GM19452 (cell line): ENCODE results near the gene RNASEL.
"Not testable (repeated sequence)": the region's sequence is repeated elsewhere in the genome, so short reads cannot be mapped to it uniquely, and the experiment has no call there.

ENCODE experiments used
- ATAC-seq: cut with Tn5 transposase; IDR thresholded peaks from one replicate; pipeline ENCODE4 v1.9.1; 2021; ENCODE audit not compliant: unreplicated experiment

The RNASEL gene, protein sequence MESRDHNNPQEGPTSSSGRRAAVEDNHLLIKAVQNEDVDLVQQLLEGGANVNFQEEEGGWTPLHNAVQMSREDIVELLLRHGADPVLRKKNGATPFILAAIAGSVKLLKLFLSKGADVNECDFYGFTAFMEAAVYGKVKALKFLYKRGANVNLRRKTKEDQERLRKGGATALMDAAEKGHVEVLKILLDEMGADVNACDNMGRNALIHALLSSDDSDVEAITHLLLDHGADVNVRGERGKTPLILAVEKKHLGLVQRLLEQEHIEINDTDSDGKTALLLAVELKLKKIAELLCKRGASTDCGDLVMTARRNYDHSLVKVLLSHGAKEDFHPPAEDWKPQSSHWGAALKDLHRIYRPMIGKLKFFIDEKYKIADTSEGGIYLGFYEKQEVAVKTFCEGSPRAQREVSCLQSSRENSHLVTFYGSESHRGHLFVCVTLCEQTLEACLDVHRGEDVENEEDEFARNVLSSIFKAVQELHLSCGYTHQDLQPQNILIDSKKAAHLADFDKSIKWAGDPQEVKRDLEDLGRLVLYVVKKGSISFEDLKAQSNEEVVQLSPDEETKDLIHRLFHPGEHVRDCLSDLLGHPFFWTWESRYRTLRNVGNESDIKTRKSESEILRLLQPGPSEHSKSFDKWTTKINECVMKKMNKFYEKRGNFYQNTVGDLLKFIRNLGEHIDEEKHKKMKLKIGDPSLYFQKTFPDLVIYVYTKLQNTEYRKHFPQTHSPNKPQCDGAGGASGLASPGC

DNA sequence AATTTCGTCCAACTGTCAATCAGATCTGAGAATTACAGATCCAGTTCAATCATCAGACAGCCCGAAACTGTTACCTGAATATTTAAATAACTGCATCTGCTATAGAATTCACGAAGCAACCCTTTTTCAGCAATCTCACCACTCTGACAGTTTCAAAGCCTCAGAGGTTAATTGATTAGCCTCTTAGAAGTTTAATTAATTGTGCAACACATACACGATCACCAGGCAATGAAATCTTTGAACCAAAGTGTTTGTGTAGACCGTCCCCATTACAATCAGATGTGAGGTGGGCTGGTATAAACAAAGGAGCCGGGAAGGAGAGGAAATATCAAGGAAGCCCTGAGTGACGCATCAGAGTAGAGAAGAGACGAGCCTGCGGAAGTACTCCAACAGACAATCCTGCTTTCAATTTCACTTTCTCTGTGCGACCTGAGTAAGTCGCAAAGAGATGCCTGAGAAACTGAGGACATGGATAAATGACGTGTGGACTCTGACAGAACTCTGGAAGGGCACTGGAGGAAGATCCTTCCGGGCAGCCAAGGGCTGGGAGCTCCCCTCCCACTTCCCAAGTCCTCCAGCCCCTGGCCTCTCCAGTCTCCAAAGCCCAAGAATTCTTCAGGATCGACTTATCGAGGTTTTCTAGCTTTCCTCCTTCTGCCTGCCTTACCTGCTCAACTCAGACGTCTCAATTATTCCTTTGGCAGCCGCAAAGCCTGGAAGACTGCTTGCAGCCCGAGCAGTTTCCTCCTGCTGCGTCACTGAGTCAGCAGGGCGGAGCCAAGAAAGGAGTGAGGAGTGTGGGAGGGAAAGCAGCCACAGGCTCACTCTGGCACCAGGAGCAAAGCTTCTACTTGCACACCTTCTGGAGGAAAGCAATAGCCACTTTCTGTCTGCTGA lies at the start of gene RNASEL:
Gene RNASEL, minus strand, starts transcription at position 757 of the 897 bp plus-strand sequence. CDS start 2,450 bp downstream, outside the sequence.
- ATAC-seq = peak; percentile 90

DNA sequence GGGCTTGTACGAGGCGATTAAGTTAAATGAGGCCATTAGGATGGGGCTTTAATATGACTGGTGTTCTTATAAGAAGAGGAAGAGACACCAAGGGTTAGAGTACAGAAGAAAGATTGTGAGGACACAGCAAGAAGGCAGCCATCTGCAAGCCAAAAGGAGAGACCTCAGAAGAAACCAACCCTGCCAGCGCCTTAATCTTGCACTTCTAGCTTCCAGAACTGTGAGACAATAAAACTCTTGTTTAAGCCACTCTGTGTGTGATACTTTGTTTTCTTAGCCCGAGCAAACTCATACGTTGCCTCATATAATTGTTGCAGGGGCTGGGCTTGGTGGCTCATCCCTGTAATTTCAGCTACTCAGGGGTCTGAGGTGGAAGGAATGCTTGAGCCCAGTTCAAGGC lies 48.7 kb upstream of the RNASEL start:
- no peak for ATAC-seq

DNA sequence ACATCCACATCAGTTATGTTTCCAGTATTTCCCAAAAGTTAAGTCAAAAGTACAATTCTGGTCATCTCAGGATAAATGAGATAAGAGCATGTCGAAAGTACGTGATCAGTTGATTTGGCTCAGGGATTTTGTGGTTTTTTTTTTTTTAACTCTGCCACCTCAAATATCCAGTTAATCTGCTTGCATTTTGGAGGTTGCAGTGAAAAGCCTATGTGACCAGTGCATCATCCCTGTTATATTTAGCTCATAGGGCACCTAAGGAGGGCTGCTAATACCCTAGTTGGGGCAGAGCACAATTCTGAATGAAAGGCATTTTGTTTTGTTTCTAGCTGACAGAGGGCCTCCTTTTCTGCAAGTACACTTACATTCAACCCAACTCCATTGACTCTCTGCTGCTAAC lies 46.8 kb upstream of the RNASEL start:
- no peak for ATAC-seq

DNA sequence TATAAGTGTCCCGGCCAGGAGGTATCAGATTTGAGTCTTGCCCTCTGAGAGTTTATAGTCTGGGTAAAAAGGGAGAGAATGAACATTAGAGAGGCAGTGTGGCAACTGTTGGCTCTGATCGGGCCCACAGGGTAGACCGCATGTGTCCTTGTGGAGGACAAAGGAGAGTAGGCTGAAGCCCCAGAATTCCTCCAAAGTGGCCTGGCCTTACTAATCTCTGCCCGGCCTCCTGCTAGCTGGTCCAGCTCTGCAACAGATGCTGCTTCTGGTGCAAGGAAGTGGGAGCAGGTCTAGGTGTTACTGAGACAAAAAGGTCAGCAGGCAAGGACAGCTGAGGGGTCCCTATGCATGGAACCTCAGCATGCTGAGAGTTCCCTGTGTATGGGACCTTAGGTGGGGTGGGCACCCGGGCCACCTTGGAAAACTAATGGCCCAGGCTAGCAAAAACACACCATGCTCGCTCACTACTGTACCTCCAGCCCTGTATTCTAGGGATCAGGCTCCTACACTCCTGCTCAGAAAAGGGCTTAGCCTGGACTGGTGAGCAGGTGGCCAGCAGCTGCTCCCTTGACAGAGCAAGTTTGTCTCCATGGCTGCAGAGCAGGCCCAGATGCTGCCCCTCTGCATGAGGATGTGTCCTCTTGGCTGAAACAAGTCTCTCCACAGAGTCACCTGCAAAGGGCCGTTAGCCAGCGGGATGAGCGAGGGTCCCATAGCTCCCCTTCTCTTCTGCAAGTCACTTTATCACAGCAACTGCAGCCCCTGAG lies 45.4 kb upstream of the RNASEL start:
- ATAC-seq = no peak

DNA sequence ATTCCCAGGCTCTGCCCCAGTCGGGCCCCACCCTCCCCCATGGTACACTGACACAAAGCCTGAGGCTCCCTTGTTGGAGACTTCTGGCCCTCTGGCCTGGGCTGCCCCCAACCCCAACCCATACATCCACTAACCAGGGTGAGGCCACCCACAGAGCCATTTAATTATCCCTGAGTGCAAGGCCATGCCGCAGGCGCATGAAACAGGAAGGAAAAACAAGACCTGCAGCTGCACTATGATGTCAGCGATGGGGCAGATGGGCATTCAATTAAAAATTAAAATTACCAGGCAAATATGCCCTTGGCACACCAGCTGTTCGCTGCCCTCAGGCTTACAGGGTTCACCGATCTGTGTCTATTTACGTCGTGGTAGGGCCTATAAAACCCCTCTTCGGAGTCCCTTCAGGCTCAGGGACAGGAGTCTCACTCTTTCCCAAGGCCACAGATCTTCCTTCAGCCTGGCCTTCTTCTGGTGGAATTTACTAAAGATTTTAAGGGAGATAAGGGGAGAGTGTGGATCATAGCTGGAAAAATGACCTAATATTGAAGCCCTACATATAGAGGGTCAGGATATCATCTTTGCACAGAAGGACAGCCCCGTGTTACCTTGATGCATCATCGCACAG lies 44.7 kb upstream of the RNASEL start:
- no peak for ATAC-seq

DNA sequence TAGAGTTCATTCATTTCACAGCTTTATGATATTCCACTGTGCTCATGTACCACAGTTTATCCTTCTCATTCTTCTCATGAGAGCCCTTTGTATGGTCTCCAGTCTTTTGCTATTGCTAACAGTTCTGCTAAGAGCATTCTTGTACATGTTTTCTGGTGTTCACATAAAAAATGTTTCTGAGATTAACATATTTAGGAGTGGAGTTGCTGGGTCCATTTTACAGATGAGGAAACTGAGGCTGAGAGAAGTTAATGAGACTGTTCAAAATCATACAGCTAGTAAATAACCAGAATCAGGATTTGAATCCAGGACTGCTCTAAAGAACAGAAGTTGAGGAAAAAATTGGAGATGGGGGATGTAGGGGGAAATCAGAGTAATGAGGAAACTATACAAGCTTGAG lies 44.0 kb upstream of the RNASEL start:
- no peak for ATAC-seq

DNA sequence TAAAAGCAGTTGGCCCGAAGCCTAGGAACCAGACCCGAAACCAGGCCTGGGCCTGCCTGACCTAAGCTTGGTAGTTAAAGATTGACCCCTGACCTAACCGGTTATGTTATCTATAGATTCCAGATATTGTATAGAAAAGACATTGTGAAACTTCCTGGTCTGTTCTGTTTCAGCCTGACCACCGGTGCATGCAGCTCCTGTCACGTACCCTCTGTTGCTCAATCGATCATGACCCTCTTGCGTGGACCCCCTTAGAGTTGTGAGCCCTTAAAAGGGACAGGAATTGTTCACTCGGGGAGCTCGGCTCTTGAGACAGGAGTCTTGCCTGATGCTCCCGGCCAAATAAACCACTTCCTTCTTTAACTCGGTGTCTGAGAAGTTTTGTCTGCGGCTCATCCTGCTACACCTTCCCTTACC lies 43.4 kb upstream of the RNASEL start:
- not testable (repeated sequence) for ATAC-seq

DNA sequence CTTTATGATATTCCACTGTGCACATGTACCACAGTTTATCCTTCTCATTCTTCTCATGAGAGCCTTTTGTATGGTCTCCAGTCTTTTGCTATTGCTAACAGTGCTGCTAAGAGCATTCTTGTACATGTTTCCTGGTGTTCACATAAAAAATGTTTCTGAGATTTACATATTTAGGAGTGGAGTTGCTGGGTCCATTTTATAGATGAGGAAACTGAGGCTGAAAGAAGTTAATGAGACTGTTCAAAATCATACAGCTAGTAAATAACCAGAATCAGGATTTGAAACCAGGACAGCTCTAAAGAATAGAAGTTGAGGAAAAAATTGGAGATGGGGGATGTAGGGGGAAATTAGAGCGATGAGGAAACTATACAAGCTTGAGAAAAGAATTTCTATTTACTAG lies 42.9 kb upstream of the RNASEL start:
- ATAC-seq = no peak

DNA sequence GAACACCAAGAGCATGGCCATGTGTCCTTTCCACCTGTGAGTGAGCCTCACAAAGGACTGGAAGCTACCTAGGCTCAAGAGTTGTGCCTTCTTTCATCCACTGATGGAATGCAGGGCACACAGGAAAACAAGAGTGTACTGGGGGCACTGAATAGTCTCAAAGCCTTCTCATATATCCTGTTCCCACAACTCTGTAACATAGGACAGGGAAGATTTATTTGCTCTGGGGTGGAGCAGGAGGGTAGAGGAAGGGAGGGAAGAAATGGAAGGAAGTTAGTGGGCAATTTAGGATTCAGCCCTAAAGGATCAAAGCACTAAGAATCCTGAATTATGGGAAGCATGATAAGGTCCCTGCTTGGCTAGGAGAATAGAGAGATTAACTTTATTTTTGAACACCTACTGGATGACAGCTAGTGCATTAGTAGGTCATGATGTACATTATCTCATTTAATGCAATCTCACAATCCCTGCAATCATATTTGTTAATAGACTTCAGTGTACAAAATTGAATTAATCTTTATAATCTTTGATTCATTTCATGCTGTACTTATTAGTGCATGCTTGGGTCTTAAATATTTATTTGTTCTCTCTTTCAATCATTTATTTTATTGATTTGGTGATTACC lies 42.1 kb upstream of the RNASEL start:
- ATAC-seq = no peak

DNA sequence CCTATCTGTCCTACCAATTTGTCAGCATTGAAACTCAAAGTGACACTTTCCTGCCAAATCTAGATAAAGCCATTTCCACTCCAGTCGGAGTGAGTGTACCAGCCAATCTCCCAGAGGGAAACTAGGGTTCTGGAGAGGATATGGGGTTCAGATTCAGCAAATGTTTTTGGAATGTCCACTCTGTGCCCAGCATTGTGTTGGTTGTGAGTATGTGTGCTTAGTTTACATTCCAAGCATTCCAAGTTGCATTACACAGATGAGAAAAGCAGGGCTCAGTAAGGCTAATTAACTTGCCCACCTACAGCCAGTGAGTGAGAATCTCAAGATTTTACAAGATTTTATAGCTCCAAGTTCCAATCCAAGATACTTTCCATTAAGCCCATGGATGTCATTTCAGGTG lies 41.5 kb upstream of the RNASEL start:
- ATAC-seq = no peak

DNA sequence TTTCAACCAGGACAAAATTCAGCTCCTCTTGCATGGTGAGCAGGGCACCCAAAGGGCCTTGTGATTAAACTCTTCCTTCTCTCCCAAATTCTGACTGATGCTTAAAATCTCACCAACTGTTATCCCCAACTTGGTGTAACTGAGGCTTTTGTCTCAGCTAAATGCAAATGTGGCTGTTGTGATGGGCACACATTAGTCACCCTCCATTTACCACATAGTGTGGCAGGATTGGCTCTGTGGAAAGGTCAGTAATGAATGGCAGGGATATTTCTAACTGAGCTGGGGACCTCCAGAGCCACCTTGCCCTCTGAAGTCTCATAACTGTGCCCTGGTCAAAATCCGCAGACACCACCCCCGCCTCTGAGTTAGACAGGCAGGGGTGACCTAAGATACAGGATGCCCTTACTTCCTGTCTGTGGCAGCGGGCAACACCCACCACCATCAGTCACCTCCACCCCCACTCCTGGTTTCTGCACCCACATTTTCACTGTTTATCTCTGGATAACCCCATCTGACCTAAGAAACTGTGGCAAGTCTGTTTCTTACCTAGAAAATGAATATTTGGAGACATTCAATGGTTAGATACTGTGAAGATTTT lies 40.5 kb upstream of the RNASEL start:
- peak; percentile 44 for ATAC-seq

DNA sequence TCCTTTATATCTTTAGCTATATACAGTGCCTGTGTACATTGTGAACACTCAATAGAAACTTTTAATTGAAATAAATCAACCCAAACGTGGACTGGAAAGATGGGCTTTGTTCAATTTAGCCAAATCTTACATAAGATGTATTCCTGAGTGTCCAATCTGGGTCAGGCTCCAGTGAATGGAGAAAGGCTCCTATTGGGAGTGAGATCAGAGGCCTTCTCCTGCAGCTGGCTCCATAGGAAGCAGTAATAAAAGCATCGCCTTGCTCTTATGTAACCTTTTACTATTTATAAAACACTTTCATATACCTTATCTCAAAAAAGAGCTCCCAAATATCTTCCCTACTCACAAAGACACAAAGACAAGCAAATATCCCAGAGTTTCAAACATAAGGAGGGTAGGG lies 40.0 kb upstream of the RNASEL start:
- ATAC-seq = no peak

DNA sequence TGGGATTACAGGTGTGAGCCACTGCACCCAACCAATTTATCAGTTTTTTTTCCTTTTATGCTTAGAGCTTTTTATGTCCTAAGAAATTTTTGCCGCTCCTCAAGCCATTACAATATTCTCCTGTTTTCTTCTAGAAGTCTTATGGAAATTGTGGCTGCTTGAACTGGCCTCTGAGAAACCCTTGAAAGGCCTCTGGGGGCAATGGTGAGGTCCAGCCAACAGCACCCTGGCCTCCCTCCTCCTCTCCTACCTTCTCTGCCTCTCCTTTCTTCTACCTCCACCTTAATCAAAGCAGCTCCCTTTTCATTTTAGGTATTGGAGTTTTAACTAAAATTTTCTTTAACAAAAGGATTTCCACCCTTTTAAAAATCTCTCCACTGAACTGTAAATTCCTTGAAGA lies 39.6 kb upstream of the RNASEL start:
- no peak for ATAC-seq

DNA sequence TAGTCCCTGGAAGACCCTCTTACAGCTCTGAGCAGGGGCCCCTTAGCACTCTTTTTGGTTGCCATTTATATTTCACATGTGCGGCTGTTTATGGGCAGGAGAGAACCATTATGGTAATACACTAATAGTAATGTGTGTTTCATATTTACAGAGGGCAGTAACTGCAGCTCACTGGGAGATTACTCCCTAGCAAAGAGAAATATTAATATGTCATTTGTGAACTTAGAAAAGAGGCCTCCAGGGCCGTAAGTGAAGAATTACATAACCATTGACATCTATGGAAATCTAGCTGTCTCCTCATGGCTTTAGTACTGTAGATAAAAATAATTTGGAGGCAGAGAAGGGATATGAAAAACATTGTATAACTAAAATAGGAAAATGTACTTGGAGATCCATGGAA lies 38.6 kb upstream of the RNASEL start:
- no peak for ATAC-seq

DNA sequence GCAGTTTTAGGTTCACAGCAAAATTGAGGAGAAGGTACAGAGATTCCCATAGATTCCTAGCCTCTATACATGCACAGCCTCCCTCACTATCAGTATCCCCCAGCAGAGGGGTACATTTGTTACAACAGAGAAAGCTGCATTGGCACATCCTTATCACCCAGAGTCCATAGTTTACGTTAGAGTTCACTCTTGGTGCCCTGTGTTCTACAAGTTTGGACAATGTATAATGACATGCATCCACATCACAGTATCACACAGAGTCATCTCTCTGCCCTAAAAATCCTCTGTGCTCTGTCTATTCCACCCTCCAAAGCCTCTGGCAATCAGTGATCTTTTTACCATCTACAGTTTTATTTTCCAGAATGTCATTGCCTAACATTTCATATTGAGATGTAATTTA lies 37.5 kb upstream of the RNASEL start:
- ATAC-seq = no peak

DNA sequence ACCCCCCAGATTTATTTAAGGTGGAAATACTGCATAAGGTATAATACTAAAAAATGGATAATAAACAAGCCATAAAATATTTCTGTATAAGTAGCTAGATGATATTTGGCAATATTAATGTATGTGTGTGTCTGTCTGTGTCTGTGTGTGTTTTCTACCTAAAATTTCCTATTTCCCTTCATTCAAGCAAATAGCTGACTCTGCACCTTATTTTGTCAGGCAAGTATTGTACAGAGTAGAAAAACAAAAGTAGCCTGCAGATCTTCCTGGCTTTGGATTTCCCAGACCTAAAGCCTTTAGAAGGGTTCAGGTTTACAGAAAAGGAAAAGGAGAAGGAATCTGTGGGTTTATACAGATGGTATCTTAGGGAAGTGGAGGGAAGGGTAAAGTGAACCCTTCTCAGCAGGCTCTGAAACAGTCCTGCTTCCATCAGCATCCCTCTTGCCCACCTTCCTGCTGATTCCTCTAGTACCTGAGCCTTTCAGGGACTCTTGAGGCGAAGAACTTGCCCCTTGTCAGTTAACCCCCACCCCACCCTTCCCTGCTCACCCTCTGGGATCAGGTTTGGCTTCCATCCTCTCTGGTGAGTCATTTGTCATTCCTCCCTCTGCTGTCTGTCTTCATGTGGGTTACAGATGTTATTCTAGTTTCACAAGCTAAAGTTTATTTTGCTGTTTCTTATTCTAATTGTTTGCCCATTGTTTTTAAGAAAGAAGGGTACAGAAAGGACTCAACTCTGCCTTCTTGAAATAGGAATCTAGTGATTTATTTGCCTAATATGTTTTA lies 36.9 kb upstream of the RNASEL start:
- ATAC-seq = no peak

DNA sequence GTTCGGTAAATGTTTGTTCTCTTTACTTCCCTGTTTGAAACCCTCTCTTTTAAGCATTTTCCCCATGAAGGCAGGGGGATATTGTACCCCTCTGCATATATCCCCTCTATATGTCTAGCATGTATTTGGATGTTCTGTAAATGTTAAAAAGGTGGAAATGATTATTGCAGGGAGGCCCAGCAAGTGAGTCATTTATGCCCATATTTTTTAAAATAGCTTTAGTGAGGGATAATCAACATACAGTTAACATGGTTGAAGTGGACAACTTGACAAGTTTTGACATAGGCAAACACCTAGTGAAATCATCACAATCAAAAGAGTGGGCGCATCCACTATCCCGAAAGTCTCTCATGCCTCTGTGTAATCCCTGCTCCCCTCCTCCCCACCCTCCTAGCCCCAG lies 36.0 kb upstream of the RNASEL start:
- ATAC-seq = no peak

DNA sequence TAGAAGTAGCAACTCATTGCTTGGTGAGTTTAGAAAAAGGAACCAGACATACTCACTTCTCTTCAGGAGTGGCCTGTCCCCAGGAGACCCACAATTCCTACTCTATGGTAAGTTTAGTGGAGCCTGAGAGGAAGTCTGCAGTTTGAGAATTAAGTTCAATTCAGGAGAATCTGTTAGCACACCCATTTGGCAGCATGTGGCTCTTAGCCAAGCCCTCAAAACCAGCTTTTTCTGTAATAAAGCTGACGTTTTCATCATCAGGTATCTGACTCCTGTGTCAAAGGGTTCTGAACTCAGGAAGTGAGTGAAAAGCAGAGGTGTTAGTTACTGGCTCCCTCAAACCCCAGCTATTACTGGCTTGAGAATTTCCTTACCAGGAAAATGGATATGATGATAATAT lies 35.5 kb upstream of the RNASEL start:
- no peak for ATAC-seq
